Common myeloid progenitor, CD34-positive (primary cell): ENCODE results near the gene HYAL3.
"Not testable (repeated sequence)": the region's sequence is repeated elsewhere in the genome, so short reads cannot be mapped to it uniquely, and the experiment has no call there.

ENCODE experiments used
- CTCF ChIA-PET: fragments of 350-600 bp; sonication (Branson Sonifier 250); formaldehyde crosslinking; loops from one replicate; lab custom pipeline; 2021; ENCODE audit warnings: antibody characterized with exemption; lab: Charles Lee
- POLR2A ChIA-PET: fragments of 350-600 bp; sonication (Branson Sonifier 250); formaldehyde crosslinking; loops from one replicate; lab custom pipeline; 2021; ENCODE audit warnings: antibody characterized with exemption; lab: Charles Lee
- DNase-seq, 3 donors: peaks; one replicate each; pipeline versions ENCODE4 v3.0.0 to v3.0.0-alpha.2; 2013
- H3K27ac ChIP-seq, 2 experiments: 1 replicate in 1 of 2; 2 replicates in 1 of 2; pipeline ENCODE4 v1.7.0; 2013; ENCODE audit warnings: inconsistent platforms in 2 of 2, low read length in 2 of 2, mild to moderate bottlenecking in 2 of 2, low read depth in 1 of 2, moderate library complexity in 1 of 2; ENCODE audit not compliant: severe bottlenecking in 2 of 2, insufficient read depth in 1 of 2, poor library complexity in 1 of 2
- H3K27me3 ChIP-seq, 5 experiments: replicated peaks in 2 of 5; 1 replicate in 3 of 5; 2 replicates in 2 of 5; pipeline versions ENCODE4 v1.6.1 to v1.7.0; 2013; ENCODE audit warnings: low read length in 4 of 5, mild to moderate bottlenecking in 2 of 5, moderate library complexity in 2 of 5, inconsistent platforms in 1 of 5; ENCODE audit not compliant: insufficient read depth in 5 of 5, control insufficient read depth in 4 of 5
- H3K36me3 ChIP-seq, 4 experiments: 1 replicate in 2 of 4; 2 replicates in 2 of 4; pipeline versions ENCODE4 v1.6.1 to v1.7.0; 2013; ENCODE audit warnings: low read length in 3 of 4, control low read depth in 1 of 4, mild to moderate bottlenecking in 1 of 4; ENCODE audit not compliant: control insufficient read depth in 4 of 4, insufficient read depth in 4 of 4
- H3K4me1 ChIP-seq, 4 experiments: 1 replicate in 3 of 4; 2 replicates in 1 of 4; pipeline versions ENCODE4 v1.6.1 to v1.7.1; 2013; ENCODE audit warnings: low read length in 3 of 4, mild to moderate bottlenecking in 3 of 4, control low read depth in 1 of 4, inconsistent platforms in 1 of 4, moderate library complexity in 1 of 4; ENCODE audit not compliant: control insufficient read depth in 4 of 4, insufficient read depth in 4 of 4; ENCODE audit errors: control extremely low read depth in 1 of 4
- H3K4me3 ChIP-seq, 7 experiments: 1 replicate in 4 of 7; 2 replicates in 3 of 7; pipeline versions ENCODE4 v1.5.1 to v1.7.0; 2013; ENCODE audit warnings: mild to moderate bottlenecking in 7 of 7, low read length in 6 of 7, moderate library complexity in 6 of 7, inconsistent platforms in 2 of 7, low read depth in 2 of 7, control low read depth in 1 of 7; ENCODE audit not compliant: insufficient read depth in 4 of 7, control insufficient read depth in 1 of 7; ENCODE audit errors: extremely low read depth in 1 of 7
- H3K9me3 ChIP-seq, 5 experiments: 1 replicate in 4 of 5; 2 replicates in 1 of 5; pipeline versions ENCODE4 v1.6.1 to v1.7.1; 2013; ENCODE audit warnings: low read length in 4 of 5, mild to moderate bottlenecking in 2 of 5, inconsistent platforms in 1 of 5, low read depth in 1 of 5, moderate library complexity in 1 of 5; ENCODE audit not compliant: control insufficient read depth in 4 of 5, insufficient read depth in 2 of 5; ENCODE audit errors: control extremely low read depth in 1 of 5
- WGBS: methylation state at CpG from one replicate; pipeline ENCODE4 v1.1.5; 2013; ENCODE audit not compliant: insufficient coverage; 5-methylcytosine and 5-hydroxymethylcytosine counted together

The HYAL3 gene

DNA sequence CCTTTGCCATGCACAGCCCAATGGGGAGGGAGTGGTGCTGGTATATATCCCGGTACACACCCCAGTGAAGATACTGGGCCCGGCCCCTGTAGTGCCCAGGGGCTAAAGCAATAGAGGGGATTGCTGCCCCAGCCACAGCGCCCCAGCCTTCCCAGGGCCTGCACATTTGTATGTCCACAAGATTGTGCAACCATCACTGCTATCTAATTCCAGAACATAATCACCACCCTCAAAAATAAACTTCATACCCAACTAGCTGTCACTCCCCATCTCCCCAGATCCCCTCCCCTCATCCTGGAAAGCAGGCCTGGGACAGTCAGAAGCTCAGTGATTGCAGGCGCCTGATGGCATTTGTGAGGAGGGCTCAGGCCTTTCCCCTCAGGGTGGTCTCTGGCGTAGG, 49.7 kb downstream of the HYAL3 start:
- peaks cover 4 to 83% (median 41%) of the 10 kb centered on the region in 4 experiments for H3K36me3 ChIP-seq
- ChIA-PET POLR2A (interaction anchor here (0.6 kb wide), 3 partner anchors 14 to 1748 kb away, joined by 3 to 4 read pairs (median 3); no protein-coding TSS in a partner anchor), CTCF (interaction anchor here (0.6 to 72.5 kb wide), 4 partner anchors 0 to 178 kb away, joined by 3 to 1875 read pairs (median 992); partner anchors contain the start of genes GNAI2, GNAT1, LSMEM2 and SEMA3B)

GRCh38 chr3:50248387-50248786, 50.8 kb downstream of the HYAL3 start:
- H3K4me3 ChIP-seq: no peak overlapping the region
- no peak for DNase-seq
- WGBS: 27% methylated on average over 3 of the region's 3 CpGs
- peak overlapping the region; percentile 22 to 59 for H3K27ac ChIP-seq
- POLR2A ChIA-PET: no interaction called here
- no peaks in the 10 kb centered on the region for H3K27me3 ChIP-seq
- peaks cover 9 to 66% (median 58%) of the 10 kb centered on the region in 4 experiments for H3K4me1 ChIP-seq
- CTCF ChIA-PET: interaction anchor here (1.3 to 72.5 kb wide), 4 partner anchors 1 to 55 kb away, joined by 4 to 1875 read pairs (median 992); partner anchors contain the start of genes GNAI2, GNAT1, LSMEM2 and SEMA3B
- no peaks in the 10 kb centered on the region for H3K9me3 ChIP-seq
- peaks cover 4 to 79% (median 35%) of the 10 kb centered on the region in 4 experiments for H3K36me3 ChIP-seq

More for the DNA sequence above, 49.7 kb downstream of the HYAL3 start:
- H3K9me3 ChIP-seq: no peaks in the 10 kb centered on the region
- H3K27me3 ChIP-seq: no peaks in the 10 kb centered on the region
- peak overlapping the region in 1 of 2 experiments; percentile 59 for H3K27ac ChIP-seq
- DNase-seq: no peak
- 97% methylated on average over 4 of the region's 5 CpGs for WGBS
- no peak overlapping the region for H3K4me3 ChIP-seq
- peaks cover 9 to 58% (median 48%) of the 10 kb centered on the region in 4 experiments for H3K4me1 ChIP-seq

DNA sequence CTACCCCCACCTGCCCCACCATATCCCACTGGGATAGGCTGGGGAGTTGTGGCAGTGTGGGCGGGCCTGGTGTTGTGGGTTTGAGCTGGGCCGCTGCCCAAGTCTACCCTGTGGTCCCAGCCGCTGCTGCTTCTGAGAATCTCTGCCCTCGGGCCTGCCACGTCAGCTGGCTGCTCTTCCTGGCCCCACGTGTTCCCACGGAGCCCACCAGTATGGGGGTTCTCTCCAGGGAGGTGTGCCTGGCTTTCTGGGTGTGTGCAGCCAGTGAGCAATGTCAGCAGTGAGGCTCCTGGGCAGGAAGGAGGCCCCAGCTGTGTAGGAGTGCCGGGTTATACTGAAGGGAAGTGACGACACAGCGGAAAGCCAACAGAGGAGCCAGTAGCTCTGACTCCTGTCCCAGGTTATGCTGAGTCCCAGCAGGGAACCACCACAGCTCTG, 52.7 kb downstream of the HYAL3 start:
- Histone ChIP-seq H3K4me3 (peak overlapping the region in 6 of 7 experiments; percentile 43 to 72 (median 60)), H3K27me3 (no peaks in the 10 kb centered on the region), H3K27ac (peak overlapping the region; percentile 52 to 83), H3K4me1 (peaks cover 9 to 85% (median 75%) of the 10 kb centered on the region in 4 experiments), H3K9me3 (no peaks in the 10 kb centered on the region), H3K36me3 (peaks cover 4 to 67% (median 22%) of the 10 kb centered on the region in 4 experiments)
- CTCF ChIA-PET: interaction anchor here (0.6 to 72.5 kb wide), 12 partner anchors 3 to 178 kb away, joined by 3 to 1875 read pairs (median 6); partner anchors contain the start of genes GNAI2, GNAT1, HYAL3 and LSMEM2
- POLR2A ChIA-PET: interaction anchor here (0.9 to 2.1 kb wide), 5 partner anchors 10 to 19 kb away, joined by 5 to 9 read pairs (median 6); no protein-coding TSS in a partner anchor
- WGBS: 8% methylated on average over 8 of the region's 10 CpGs
- peak; percentile 81 to 93 (median 89) for DNase-seq

DNA sequence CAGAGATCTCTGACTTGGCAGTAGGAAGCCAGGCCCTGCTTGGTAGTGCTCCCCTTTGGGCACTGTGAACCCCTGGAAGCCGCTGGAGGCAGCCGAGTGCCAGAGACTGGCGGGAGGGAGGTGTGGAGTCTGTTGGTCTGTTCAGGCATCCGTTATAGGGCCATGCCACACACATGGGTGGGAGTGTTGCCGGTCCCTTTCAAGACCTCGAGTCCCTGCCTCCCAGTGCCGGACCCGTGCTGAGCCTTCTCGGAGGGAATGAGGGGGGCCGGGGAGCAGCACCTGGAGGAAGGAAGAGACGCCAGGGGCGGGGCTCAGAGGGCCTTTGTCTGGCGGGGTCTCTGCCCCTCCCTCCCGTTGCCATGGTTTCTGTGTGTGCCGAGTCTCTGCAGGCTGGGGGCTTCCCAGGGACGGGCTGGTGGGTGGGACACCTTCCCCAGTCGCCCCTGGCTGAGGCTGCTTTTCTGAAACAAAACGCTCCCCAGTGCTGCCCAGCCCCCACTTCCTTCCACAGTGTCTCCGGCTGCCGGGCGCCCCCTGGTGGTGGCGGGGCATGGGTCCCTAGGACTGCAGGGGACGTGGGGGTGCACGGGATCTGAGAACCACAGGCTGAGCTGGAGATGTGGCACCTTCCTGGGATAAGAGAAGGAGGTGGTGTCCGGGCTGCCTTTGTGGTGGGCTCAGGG, 53.2 kb downstream of the HYAL3 start:
- peaks cover 0 to 66% (median 21%) of the 10 kb centered on the region in 4 experiments for H3K36me3 ChIP-seq
- no peaks in the 10 kb centered on the region for H3K9me3 ChIP-seq
- peak overlapping the region; percentile 52 to 83 for H3K27ac ChIP-seq
- H3K27me3 ChIP-seq: no peaks in the 10 kb centered on the region
- peaks cover 9 to 91% (median 81%) of the 10 kb centered on the region in 4 experiments for H3K4me1 ChIP-seq
- H3K4me3 ChIP-seq: peak overlapping the region in 6 of 7 experiments; percentile 43 to 72 (median 60)
- peak; percentile 90 to 96 (median 96) for DNase-seq
- ChIA-PET POLR2A (interaction anchor here (0.9 to 2.1 kb wide), 5 partner anchors 9 to 18 kb away, joined by 5 to 9 read pairs (median 6); no protein-coding TSS in a partner anchor), CTCF (interaction anchor here (0.6 to 72.5 kb wide), 12 partner anchors 4 to 177 kb away, joined by 3 to 1875 read pairs (median 6); partner anchors contain the start of genes GNAI2, GNAT1, HYAL3 and LSMEM2)
- 0% methylated on average over 17 of the region's 25 CpGs for WGBS

DNA sequence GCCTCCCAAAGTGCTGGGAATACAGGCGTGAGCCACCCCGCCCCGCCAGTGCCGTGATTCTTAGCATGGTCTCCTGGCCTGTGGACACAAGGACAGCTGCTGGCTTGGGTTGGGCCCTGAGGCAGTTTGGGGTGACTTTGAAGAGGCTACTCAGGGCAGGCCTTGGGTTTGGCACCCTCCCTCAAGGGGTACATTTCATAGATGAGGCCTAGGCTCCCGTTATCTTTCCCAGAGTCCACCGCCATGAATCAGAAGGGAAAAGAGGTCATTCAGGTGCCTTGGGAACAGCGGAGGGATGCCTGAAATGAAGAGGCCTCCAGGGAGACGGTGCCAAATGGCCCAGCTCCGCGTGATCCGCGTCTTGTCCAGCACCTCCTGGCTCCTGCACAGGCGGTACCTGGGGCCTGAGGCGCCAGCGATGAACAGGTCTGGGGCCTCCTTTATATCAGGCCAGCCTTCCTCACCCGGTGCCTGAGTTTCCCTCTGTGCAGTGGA, 53.9 kb downstream of the HYAL3 start:
- Histone ChIP-seq H3K27ac (peak overlapping the region; percentile 52 to 83), H3K4me3 (peak overlapping the region in 6 of 7 experiments; percentile 43 to 72 (median 58)), H3K9me3 (no peaks in the 10 kb centered on the region), H3K4me1 (peaks cover 9 to 97% (median 88%) of the 10 kb centered on the region in 4 experiments), H3K27me3 (no peaks in the 10 kb centered on the region), H3K36me3 (peaks cover 0 to 64% (median 18%) of the 10 kb centered on the region in 4 experiments)
- no peak for DNase-seq
- POLR2A ChIA-PET: interaction anchor here (0.6 to 2.1 kb wide), 2 partner anchors 15 to 28 kb away, joined by 3 to 6 read pairs; no protein-coding TSS in a partner anchor
- WGBS: 78% methylated on average over 11 of the region's 16 CpGs
- CTCF ChIA-PET: interaction anchor here (6.3 to 72.5 kb wide), 3 partner anchors 4 to 52 kb away, joined by 108 to 1875 read pairs (median 1875); partner anchors contain the start of genes GNAI2, GNAT1, LSMEM2 and SEMA3B

DNA sequence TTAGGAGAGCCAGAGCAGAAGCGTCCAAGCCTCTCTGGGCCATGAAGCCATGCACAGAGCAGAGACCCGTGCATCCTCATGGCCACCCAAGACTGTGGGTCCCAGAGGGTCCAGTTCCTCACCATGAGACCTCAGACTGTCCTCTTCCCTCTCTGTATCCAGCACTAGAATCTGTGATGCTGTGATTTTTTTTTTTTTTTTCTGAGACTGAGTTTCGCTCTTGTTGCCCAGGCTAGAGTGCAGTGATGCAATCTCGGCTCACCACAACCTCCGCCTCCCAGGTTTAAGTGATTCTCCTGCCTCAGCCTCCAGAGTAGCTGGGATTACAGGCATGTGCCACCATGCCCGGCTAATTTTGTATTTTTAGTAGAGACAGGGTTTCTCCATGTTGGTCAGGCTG, 54.4 kb downstream of the HYAL3 start:
- POLR2A ChIA-PET: interaction anchor here (0.6 kb wide), 1 partner anchor 27 kb away, joined by 3 read pairs; no protein-coding TSS in a partner anchor
- not testable (repeated sequence) for H3K27me3 ChIP-seq, DNase-seq, H3K9me3 ChIP-seq
- CTCF ChIA-PET: interaction anchor here (6.3 to 72.5 kb wide), 3 partner anchors 5 to 51 kb away, joined by 108 to 1875 read pairs (median 1875); partner anchors contain the start of genes GNAI2, GNAT1, LSMEM2 and SEMA3B
- peak overlapping the region; percentile 52 to 83 for H3K27ac ChIP-seq
- WGBS: 85% methylated on average over 2 of the region's 6 CpGs
- peak overlapping the region in 1 of 7 experiments; percentile 37 for H3K4me3 ChIP-seq
- peaks cover 0 to 64% (median 22%) of the 10 kb centered on the region in 4 experiments for H3K36me3 ChIP-seq
- H3K4me1 ChIP-seq: peaks cover 12 to 98% (median 93%) of the 10 kb centered on the region in 4 experiments
